HG03521 (cell line): ENCODE measurements around the gene CRYZ.
"Not testable (repeated sequence)": the region's sequence is repeated elsewhere in the genome, so short reads cannot be mapped to it uniquely, and the experiment has no call there.

Source experiments
- ATAC-seq: cut with Tn5 transposase; IDR thresholded peaks from one replicate; pipeline ENCODE4 v1.9.1; 2021; ENCODE audit warnings: mild to moderate bottlenecking, moderate library complexity; ENCODE audit not compliant: unreplicated experiment

Gene CRYZ

DNA sequence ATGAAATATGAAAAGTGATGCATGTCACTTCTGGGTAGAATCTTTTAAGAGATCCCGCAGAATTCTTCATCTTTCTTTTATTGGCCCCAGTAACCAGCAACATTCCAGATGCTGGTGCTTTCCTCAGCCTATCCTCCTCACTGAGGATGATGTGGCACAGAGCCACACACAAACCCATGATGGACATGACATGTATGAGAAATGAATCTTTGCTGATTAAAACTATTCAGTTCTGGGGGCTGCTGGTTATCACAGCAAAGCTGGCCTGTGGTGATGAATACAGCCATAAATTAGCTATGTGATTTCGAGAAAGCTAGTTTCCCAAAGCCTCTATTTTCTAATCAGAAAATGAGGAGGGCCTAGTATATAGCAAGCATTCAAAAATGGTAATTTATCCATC, 51.0 kb downstream of the CRYZ start:
- ATAC-seq: no peak

DNA sequence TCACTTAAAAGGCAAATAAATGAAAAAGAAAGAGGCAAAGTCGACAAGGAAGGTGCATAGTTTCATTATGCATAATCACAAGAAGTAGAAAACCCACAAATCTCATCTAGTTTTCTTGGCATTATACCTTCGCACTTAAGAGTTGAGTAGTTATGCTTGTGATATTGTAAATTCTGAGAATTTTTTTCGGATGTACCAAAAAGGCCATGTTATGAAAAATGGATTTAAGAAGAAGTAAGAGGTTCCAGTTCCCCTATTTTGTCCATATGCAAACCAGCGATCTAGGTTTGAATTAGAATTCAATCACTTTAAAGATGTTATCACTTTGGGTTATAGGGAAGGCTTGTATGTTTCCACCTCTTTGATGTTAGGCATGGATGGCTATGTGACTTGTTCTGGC, 51.4 kb downstream of the CRYZ start:
- ATAC-seq: peak; percentile 70

DNA sequence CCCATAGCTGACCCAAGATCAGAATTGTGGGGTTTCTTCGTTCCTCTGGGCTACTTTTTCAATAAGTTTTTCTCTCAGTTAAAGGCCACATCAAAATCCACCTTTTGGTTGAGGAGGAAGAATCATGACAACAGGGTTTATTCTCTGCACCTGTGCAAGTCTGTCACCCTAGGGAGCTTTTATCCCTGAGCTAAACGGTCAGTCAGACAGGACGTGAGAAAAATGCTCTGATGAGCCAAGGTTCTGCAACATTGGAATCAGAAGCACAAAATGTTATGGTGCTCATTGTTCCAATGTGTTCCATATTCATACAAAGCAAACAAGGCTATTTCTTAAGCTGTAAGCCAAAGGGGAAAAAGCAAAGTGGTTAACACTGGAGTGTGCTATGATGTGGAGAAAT, 51.8 kb downstream of the CRYZ start:
- ATAC-seq: no peak

DNA sequence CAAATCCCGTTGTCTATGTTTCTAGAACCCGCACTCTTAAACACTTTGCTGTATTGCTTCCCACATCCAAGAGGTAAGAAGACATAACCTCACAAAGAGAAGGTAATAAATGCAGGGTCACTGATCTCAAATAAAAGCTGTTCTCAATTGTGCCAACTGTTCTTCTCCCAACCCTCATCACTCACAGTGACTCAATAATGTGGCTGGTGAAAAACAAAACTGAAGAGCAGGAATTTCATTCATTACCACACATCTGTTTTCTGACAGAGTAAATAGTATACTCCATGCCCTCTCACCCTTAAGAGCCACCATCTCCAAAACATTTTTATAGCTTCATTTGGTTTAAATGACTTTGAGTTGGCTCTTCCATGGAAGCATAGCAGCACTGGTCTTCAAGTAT, 53.0 kb downstream of the CRYZ start:
- ATAC-seq: no peak

DNA sequence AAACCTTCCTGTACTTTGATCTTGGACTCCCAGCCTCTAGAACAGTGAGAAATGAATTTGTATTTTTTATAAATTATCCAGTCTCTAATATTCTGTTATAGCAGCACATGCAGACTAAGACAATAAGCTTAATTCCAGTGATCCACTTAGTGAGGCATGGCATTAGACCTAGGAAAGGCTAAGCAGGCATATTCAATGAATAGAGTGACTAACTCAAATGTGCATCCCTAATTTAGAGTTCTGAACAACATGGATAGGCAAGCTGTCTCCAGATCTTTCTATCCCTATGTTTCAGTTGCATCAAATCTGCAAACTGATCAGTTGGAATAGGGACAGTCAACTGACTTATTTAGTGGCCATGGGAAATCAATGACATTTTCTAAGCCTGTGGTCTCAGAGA, 54.9 kb downstream of the CRYZ start:
- no peak for ATAC-seq

DNA sequence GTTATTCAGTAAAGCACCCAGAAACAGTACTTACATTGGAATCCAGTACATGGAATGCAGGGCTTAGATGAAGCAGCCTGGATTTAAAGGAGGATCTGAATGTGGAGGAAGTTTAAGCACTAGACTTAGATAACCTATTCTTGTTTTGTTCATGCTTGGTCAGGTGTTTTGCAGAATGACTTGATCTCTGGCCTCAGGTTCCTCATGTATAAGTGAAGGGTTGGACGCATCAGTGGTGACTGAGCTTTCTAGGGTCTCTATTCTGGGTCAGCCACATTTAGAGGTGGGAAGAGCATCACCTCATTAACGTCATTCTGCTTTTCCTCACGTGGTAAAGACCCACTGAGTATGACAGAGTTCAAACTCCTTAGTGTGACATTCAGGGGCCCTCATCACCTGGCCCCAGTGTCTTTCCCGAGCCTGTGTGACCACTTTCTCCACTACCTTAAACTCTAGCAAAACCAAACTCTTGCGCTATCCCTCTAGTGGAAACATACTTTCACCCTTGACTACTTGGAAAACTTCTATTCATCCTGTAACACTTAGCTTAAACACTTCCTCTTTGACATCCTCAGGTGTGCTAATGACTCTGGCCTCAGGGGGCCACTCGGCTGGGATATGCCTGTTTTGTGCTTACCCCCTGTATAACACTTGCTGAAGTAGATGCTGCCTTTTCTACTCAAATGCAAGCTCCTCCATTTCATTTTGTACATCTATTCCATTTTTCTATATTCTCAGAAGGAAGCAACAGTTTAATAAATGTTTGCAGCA, 58.4 kb downstream of the CRYZ start:
- peak; percentile 50 for ATAC-seq

DNA sequence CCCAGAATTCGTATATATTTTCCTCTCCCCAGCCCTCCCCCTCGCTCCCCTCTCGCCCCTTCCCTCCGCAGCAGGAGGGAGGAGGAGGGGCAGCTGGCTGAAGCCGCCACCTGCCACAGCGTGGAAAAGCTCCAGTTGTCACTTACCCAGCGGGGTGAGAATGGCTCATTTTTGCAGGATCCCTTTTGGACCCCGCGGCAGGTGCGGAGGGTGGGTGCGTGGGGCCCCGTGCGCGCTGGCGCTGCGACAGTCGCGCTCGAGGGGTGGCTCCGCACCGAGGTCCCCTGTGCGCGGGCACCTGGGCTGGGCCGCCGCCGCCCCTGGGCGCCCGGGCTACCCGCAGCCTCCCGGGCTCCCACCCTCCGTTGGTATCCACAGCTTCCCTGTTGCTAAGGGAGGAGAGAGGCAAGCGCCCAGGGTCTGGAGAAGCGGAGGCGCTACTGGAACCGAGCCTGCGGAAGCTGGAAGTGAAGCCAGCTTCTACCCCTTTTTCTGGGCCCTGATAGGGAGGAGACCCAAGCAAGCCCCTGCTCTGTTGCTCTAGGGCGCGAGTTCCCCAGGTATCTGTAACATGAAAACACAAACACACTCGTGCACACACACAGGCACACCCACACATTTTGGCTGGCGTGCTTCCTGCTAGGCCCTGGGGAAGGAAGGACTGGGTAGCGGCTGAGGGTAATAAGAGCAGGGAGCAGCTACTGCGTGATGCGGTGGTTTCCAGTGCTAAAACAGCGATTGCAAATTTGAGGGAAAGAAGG, 59.3 kb downstream of the CRYZ start, which contains the start of gene ERICH3:
Gene ERICH3 (minus strand): TSS at position 442 of the 761 bp plus-strand sequence. CDS start 273 bp downstream, at position 169.
- ATAC-seq: peak; percentile 47

DNA sequence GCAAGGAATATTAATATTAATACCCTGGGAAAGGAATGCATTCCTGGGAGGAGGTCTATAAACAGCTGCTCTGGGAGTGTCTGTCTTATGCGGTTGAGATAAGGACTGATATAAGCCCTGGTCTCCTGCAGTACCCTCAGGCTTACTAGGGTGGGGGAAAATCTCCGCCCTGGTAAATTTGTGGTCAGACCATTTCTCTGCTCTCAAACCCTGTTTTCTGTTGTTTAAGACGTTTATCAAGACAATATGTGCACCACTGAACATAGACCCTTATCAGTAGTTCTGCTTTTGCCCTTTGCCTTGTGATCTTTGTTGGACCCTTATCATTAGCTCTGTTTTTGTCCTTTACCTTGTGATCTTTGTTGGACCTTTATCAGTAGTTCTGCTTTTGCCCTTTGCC, 62.0 kb downstream of the CRYZ start:
- not testable (repeated sequence) for ATAC-seq
